GM18508 (cell line): Measurements from ENCODE around the gene FOXP2.

Source experiments
- ATAC-seq: cut with Tn5 transposase; IDR thresholded peaks from one replicate; pipeline ENCODE4 v1.9.1; 2021; ENCODE audit warnings: moderate number of reproducible peaks; ENCODE audit not compliant: insufficient read depth, unreplicated experiment

Gene FOXP2

DNA sequence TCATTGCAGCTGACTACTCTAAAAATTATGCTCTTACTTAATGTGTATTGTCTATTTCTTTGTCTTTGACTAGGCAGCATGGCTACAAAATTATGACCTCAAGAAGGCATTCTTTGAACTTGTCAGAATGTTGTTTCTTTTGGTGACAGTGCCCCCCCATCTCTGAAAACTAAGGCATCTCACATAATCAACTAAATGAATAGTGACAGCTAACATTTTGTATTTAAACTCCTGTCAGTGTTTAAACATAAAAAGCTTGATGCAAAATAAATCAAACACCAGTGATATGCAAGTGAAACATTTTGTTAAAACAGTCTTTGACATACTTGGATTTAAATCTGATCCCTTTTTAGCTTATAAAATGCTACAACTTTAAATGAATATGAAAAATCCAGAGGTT lies 233.5 kb downstream of the FOXP2 start:
- no peak for ATAC-seq

DNA sequence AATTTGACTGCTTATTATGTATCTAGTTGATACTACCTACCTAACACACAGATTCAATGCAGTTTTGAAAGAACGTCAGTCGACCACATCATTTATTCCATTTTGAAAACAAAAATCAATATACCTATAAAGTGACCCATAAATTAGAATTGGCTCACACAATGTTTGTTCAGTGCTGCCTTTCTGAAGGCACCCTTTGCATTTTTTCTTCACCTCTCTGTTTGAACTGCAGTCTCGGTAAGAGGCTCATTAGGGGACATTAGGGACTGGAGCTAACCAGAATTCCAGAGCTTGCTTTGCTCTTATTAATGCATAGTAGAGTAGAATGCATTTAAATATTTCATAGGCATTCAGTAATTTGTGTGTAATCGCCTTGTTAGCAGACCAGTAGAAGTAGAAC lies 234.1 kb downstream of the FOXP2 start:
- ATAC-seq, result no peak

- no peak for ATAC-seq
Measured at GRCh38 chr7:114649689-114650088, 235.1 kb downstream of the FOXP2 start.

DNA sequence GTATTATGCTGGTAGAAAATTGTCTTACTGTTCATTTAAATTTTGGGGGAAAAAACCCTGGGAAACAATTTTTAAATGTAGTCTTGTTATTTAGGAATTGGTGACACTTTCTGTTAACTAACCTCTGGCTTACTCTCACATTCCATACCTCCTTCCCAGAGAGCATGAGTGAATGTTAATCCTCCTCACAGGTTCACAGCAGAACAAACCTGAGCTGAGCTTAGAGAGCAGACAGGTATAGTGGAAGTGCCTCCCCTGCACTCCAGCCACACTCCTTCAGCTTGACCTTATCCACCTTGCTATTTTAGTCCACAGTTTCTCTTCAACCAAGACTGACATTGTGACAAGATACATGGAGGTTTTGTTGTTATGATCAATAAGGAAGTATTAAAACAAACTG lies 235.9 kb downstream of the FOXP2 start:
- ATAC-seq, result no peak

GRCh38 chr7:114652041-114652440 lies 237.4 kb downstream of the FOXP2 start:
- no peak for ATAC-seq

DNA sequence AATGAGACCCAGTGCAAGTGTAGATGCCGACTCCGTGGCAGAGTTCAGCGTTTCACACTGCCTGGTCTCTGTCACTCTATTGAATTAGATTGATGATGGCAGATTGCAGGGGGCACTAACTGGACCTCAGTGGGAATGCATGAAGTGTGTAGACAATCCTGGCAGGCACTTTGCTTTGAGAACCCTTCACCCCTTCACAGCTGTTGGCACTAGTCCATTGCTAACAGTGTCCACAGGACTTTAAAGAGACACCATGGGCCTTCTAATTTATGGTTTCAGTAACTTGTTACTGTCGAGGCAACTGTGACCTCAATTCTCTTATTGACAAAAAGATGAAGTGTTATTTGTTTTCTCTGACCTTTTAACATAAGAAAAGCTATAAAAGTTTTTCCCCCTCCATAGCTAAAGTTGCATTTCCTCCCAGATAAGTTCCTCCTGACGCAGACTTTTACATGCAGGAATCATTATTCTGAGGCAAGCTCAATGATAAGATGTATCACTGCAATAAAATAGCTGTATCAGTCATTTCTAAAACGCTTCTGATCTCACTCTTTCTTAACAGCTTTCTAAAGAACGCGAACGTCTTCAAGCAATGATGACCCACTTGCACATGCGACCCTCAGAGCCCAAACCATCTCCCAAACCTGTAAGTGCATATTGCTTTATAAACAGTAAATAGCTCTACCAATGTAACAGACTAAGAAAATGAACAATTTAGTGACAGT lies 238.9 kb downstream of the FOXP2 start:
- ATAC-seq, result no peak

- no peak for ATAC-seq
Measured at GRCh38 chr7:114656466-114656865, 241.9 kb downstream of the FOXP2 start.

DNA sequence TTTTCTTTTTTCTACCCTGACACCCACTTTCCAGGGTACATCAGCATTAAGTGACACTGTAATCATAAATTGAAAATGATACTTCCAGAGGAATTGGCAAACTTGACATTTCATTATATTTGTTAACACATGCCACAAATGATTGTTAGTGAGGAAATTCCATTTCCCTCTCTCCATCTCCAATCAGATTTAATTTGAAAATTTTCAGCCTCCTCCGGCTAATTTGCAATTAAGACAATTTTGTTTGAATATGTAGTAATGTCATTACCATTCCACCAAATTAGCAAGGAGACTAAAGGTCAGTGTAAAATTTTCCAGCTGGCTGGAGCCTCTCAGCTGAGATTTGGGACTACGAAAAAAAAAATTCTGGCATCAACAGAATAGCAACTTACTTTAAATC lies 242.7 kb downstream of the FOXP2 start:
- no peak for ATAC-seq

DNA sequence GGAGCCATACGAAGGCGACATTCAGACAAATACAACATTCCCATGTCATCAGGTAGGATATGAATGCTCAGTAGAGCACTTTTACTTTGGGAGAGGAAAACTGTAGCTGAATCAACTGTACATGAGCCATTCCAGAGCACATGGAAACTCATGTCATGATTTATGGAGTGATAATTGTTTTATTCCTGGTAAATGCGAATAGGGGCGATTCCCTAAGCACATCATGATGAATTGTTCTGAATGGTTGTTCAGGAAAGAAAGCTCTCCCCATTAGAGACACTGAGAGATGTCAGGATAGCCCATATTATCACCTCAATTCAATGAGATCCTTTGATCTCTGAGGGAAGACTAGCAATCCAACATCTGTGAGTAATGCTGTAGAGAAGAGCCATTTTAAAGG lies 243.6 kb downstream of the FOXP2 start:
- ATAC-seq, result no peak

- ATAC-seq, result no peak
Measured at GRCh38 chr7:114659409-114660125, 245.0 kb downstream of the FOXP2 start.

DNA sequence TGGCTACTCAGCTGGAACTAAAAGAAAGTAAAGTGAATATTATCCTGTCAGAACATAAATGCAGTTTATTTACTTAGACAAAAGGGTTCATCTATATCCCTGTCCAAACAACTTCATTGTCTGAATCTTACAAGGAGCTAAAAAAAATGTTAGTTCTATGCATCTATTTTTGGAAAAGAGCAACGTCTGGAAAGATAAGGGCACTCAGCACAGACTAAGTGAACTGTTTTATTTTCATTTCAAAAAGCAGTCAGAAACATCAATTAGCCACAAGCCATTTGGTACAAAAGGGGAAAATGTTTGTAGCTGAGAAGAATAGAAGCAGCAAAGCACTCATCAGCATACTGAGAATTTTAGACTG lies 245.5 kb downstream of the FOXP2 start:
- no peak for ATAC-seq

GRCh38 chr7:114660753-114661152 lies 246.1 kb downstream of the FOXP2 start:
- no peak for ATAC-seq

- no peak for ATAC-seq
Measured at GRCh38 chr7:114662002-114662677, 247.5 kb downstream of the FOXP2 start.

GRCh38 chr7:114663502-114663901 lies 248.9 kb downstream of the FOXP2 start:
- no peak for ATAC-seq

DNA sequence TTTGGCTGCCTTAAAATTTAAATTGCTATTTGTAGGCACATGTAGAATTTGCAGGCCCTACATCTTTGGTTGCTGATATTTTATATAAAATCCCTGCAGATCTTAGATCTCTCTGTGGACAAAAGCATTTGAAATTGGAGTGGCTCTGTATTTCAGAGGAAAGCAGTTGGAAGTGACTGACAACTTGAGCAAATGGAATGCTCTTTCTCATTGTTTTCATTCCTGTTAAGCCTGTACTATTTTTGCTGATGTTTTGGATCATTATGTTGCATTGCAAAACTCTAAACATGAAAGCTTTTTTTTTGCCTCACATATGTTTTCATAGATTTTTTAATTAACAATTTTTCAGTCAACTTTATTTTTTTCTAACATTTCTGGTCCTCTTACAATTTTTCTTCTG lies 256.1 kb downstream of the FOXP2 start:
- ATAC-seq, result no peak

DNA sequence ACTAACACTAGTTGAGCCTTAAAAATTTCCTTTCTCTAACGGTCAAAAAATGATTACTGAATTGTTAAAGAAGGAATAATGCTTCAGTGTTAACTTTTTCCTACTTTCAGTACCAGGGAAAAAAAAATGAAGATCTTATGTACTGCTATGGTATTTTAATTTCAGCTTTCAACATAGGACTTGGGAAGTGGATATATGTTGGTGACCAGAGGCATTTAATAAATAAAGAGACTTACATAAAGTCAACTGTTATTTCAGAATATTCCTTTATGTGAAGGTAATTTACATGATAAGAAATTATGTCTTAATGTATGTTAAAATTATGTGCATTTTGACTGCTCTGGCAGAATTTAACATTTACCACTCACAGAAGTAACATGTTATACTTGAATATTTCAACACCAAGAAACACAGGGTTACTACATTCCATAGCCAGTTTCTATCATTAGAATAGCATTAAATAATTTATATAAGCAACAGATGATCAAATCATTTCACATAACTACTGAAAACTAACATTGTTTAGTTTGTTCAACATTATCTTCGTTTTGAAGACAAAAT lies 257.0 kb downstream of the FOXP2 start:
- ATAC-seq, result no peak

DNA sequence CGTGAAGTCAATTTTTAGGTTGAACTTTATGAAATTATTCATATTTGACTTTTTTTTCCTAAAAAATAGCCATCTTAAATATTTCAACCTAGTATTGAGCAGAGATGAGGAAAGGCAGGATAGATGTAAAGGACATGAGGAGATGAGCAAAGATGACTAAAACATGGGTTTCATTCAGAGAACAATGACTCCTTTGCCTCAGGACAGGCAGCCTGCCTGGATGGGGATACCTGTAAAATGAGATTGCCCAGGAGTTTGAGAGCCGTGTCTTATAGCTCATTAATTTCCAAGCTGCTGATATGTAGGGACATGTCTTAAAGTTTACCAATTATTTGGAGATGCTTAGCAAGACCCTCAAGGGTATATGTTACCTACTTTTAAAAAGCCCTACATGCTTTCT lies 263.5 kb downstream of the FOXP2 start:
- no peak for ATAC-seq

DNA sequence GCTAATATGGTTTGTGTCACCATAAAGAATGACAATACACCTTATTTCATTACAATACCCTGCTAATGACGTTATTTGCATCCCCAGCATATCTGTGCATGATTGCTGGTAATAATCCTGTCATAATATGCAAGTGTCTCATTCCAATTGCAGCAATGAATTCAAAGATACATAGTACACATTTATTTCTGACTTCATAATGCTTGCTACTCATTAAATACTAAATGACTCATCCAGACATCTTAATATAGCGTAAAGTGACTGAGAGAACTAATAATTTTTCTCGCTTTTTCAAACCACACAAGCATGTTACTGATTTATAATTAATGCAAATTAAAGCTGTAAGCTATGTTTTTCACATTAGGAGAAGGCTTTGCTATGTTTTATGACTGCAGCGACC lies 272.6 kb downstream of the FOXP2 start:
- no peak for ATAC-seq

DNA sequence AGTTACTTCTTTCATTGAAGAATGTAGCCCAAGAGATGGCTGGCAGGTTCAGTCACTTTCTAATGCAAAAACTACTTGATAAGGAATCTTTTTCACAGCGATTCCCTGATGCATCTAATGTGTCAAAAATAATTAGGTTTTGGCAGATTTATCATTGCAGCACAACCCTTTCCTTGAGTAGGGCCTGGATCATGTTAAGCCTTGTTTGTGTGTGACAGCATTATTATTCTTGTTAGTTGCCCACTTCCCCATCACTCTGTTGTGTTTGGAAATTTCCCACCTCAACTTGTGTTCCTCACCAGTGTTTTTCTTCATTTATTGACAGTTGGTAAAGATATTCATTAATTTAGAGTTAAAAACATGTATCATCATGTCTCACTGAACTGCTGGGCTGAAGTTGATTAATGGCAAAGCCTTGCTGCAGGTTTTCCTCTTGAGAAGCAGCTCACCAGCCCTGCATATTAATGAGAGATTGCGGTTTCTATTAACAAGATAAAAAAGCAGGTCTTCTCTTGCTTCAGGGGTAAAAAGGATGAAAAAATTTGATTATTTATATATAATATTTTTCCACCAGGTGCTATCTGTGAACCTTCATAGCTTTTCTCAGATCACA lies 273.9 kb downstream of the FOXP2 start:
- ATAC-seq, result no peak

- no peak for ATAC-seq
Measured at GRCh38 chr7:114689406-114689805, 274.8 kb downstream of the FOXP2 start.

DNA sequence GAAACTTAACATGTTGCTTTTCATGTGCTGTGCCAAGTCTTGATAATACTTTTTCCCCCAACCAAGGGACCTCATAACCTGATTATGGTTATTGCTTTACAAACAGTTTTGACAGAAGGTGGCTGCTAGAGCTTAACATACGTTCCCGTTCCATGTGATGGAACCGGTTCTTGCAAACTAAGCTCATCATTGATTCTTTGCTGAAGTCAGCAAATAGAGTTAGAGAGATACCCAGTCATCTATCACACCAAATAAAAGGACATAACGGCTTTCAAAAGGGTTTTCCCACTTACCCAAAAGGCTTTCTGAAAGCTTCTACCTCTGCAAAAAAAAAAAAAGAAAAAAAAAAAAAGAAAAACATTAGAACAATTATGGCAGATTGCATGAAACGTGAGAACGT lies 277.0 kb downstream of the FOXP2 start:
- ATAC-seq, result no peak
